Measurements from ENCODE around the gene GSTA2.

GRCh38 chr6:52745764-52746201 lies 17.5 kb downstream of the GSTA2 start:
- TF ChIP-seq TAF1 (IDR thresholded peaks at IDR 0.05; ENCODE audit: low read depth, low read length) (no peak), POLR2A (IDR thresholded peaks at IDR 0.05; ENCODE audit: low read depth, low read length) (no peak), POLR2AphosphoS5 (IDR thresholded peaks at IDR 0.05; ENCODE audit: low read depth, low read length) (no peak), SPI1 (IDR thresholded peaks at IDR 0.05; ENCODE audit: low read depth, low read length) (no peak)

Data from GM12891 (cell line).